Measurements from ENCODE around the gene OGFOD3. TPM values are rescaled to one million over a fixed set of nuclear protein-coding genes. Genes with fewer than 3 reads are reported as not detected.

OGFOD3 gene
- total and polyA plus RNA-seq, 2 experiments from 2014 or later = 25.7 to 30.5 TPM

DNA sequence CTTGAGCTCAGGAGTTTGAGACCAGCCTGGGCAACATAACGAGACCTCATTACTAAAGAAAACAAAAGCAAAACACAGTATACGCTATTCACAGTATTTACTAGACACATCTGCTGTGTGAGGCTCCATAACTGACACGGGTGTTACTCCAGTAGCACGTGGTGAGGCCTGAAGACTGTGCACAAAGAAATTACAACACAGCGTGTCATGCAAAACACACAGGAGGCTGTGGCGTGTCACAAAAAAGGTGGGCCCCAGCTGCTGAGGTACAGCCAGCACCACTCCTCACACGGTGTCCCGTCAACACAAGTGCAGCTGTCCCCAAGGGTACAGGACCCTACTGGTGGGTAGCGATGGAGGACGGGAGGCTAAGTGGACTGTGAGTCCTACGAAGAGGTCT, 29.5 kb upstream of the OGFOD3 start:
- H3K9me3 ChIP-seq (ENCODE audit: low read depth) = no peaks in the 10 kb centered on the region
- no peaks in the 10 kb centered on the region for H3K27me3 ChIP-seq
- H3K79me2 ChIP-seq = peaks cover 16% of the 10 kb centered on the region
- H3K9me2 ChIP-seq (replicated peaks; ENCODE audit: insufficient read depth) = no peaks in the 10 kb centered on the region
- 96% methylated on average over 11 of the region's 11 CpGs for WGBS (ENCODE audit: low lambda C conversion rate, missing lambda C conversion rate)
- no peak overlapping the region for H3K27ac ChIP-seq
- H3K4me3 ChIP-seq = no peak overlapping the region
- H3K36me3 ChIP-seq (replicated peaks; ENCODE audit: insufficient read depth, low read depth) = no peaks in the 10 kb centered on the region
- TF ChIP-seq EZH2 (IDR thresholded peaks at IDR 0.05; ENCODE audit: borderline replicate concordance) (no peak), EZH2phosphoT487 (IDR thresholded peaks at IDR 0.05; ENCODE audit: low read depth, severe bottlenecking, unreplicated experiment) (no peak)
- TF ChIP-seq, protein P1, sequence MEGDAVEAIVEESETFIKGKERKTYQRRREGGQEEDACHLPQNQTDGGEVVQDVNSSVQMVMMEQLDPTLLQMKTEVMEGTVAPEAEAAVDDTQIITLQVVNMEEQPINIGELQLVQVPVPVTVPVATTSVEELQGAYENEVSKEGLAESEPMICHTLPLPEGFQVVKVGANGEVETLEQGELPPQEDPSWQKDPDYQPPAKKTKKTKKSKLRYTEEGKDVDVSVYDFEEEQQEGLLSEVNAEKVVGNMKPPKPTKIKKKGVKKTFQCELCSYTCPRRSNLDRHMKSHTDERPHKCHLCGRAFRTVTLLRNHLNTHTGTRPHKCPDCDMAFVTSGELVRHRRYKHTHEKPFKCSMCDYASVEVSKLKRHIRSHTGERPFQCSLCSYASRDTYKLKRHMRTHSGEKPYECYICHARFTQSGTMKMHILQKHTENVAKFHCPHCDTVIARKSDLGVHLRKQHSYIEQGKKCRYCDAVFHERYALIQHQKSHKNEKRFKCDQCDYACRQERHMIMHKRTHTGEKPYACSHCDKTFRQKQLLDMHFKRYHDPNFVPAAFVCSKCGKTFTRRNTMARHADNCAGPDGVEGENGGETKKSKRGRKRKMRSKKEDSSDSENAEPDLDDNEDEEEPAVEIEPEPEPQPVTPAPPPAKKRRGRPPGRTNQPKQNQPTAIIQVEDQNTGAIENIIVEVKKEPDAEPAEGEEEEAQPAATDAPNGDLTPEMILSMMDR (IDR thresholded peaks at IDR 0.05; ENCODE audit: poor library complexity) = no peak
- no peak overlapping the region for H3K4me2 ChIP-seq
- DNase-seq (ENCODE audit: low spot score) = no peak
- H2AFZ ChIP-seq = no peak overlapping the region
- peaks cover 10% of the 10 kb centered on the region for H3K4me1 ChIP-seq (ENCODE audit: insufficient read depth)
- no peaks in the 10 kb centered on the region for H4K20me1 ChIP-seq (ENCODE audit: insufficient read depth, poor library complexity, severe bottlenecking)

- peaks cover 10% of the 10 kb centered on the region for H3K4me1 ChIP-seq (ENCODE audit: insufficient read depth)
- H4K20me1 ChIP-seq (ENCODE audit: insufficient read depth, poor library complexity, severe bottlenecking) = no peaks in the 10 kb centered on the region
- H3K9me3 ChIP-seq (ENCODE audit: low read depth) = no peaks in the 10 kb centered on the region
- no peaks in the 10 kb centered on the region for H3K9me2 ChIP-seq (replicated peaks; ENCODE audit: insufficient read depth)
- H3K4me2 ChIP-seq = no peak overlapping the region
- H3K36me3 ChIP-seq (replicated peaks; ENCODE audit: insufficient read depth, low read depth) = no peaks in the 10 kb centered on the region
- DNase-seq (ENCODE audit: low spot score) = no peak
- H3K27ac ChIP-seq = no peak overlapping the region
- TF ChIP-seq, protein P1 (IDR thresholded peaks at IDR 0.05; ENCODE audit: poor library complexity) = no peak
- no peak for TF ChIP-seq EZH2 (IDR thresholded peaks at IDR 0.05; ENCODE audit: borderline replicate concordance)
- no peak for TF ChIP-seq EZH2phosphoT487 (IDR thresholded peaks at IDR 0.05; ENCODE audit: low read depth, severe bottlenecking, unreplicated experiment)
- 96% methylated on average over 12 of the region's 12 CpGs for WGBS (ENCODE audit: low lambda C conversion rate, missing lambda C conversion rate)
- no peak overlapping the region for H2AFZ ChIP-seq
- peaks cover 16% of the 10 kb centered on the region for H3K79me2 ChIP-seq
- no peak overlapping the region for H3K4me3 ChIP-seq
- H3K27me3 ChIP-seq = no peaks in the 10 kb centered on the region
Observed at GRCh38 chr17:82446649-82447048, 28.3 kb upstream of the OGFOD3 start.

GRCh38 chr17:82446124-82446523, 27.7 kb upstream of the OGFOD3 start:
- DNase-seq (ENCODE audit: low spot score) = no peak
- no peaks in the 10 kb centered on the region for H3K9me2 ChIP-seq (replicated peaks; ENCODE audit: insufficient read depth)
- H3K9me3 ChIP-seq (ENCODE audit: low read depth) = no peaks in the 10 kb centered on the region
- H3K36me3 ChIP-seq (replicated peaks; ENCODE audit: insufficient read depth, low read depth) = no peaks in the 10 kb centered on the region
- H3K4me2 ChIP-seq = no peak overlapping the region
- H3K27ac ChIP-seq = no peak overlapping the region
- H3K79me2 ChIP-seq = peaks cover 16% of the 10 kb centered on the region
- TF ChIP-seq, protein P1 (IDR thresholded peaks at IDR 0.05; ENCODE audit: poor library complexity) = no peak
- no peak for TF ChIP-seq EZH2phosphoT487 (IDR thresholded peaks at IDR 0.05; ENCODE audit: low read depth, severe bottlenecking, unreplicated experiment)
- no peak for TF ChIP-seq EZH2 (IDR thresholded peaks at IDR 0.05; ENCODE audit: borderline replicate concordance)
- 90% methylated on average over 15 of the region's 15 CpGs for WGBS (ENCODE audit: low lambda C conversion rate, missing lambda C conversion rate)
- H3K4me1 ChIP-seq (ENCODE audit: insufficient read depth) = peaks cover 10% of the 10 kb centered on the region
- no peak overlapping the region for H3K4me3 ChIP-seq
- H4K20me1 ChIP-seq (ENCODE audit: insufficient read depth, poor library complexity, severe bottlenecking) = no peaks in the 10 kb centered on the region
- no peaks in the 10 kb centered on the region for H3K27me3 ChIP-seq
- no peak overlapping the region for H2AFZ ChIP-seq

DNA sequence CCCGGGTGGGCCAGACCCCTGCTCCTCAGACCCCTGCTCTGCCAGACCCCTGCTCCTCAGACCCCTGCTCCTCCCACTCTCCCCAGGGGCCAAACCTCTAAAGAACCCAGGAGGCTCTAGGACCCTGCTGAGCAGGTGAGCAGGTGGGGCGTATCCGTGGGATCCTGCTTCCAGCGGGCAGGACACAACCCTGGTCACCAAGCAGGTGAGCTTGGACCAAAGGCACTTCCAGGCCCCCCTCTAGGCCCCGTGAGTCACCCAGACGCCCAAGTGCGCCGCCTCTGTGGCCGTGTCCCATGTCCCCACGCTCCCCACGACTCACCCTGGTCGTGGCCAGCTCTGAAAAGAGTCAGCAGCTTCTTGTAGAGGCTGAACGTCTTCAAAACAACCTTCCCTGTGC, 27.2 kb upstream of the OGFOD3 start:
- H3K79me2 ChIP-seq = peaks cover 16% of the 10 kb centered on the region
- 93% methylated on average over 13 of the region's 13 CpGs for WGBS (ENCODE audit: low lambda C conversion rate, missing lambda C conversion rate)
- H3K4me1 ChIP-seq (ENCODE audit: insufficient read depth) = peaks cover 10% of the 10 kb centered on the region
- H3K9me3 ChIP-seq (ENCODE audit: low read depth) = no peaks in the 10 kb centered on the region
- H3K27me3 ChIP-seq = no peaks in the 10 kb centered on the region
- no peak overlapping the region for H2AFZ ChIP-seq
- no peaks in the 10 kb centered on the region for H3K9me2 ChIP-seq (replicated peaks; ENCODE audit: insufficient read depth)
- TF ChIP-seq EZH2 (IDR thresholded peaks at IDR 0.05; ENCODE audit: borderline replicate concordance) (no peak), EZH2phosphoT487 (IDR thresholded peaks at IDR 0.05; ENCODE audit: low read depth, severe bottlenecking, unreplicated experiment) (no peak)
- TF ChIP-seq, protein P1 (IDR thresholded peaks at IDR 0.05; ENCODE audit: poor library complexity) = no peak
- H3K27ac ChIP-seq = no peak overlapping the region
- DNase-seq (ENCODE audit: low spot score) = no peak
- H4K20me1 ChIP-seq (ENCODE audit: insufficient read depth, poor library complexity, severe bottlenecking) = no peaks in the 10 kb centered on the region
- no peaks in the 10 kb centered on the region for H3K36me3 ChIP-seq (replicated peaks; ENCODE audit: insufficient read depth, low read depth)
- H3K4me3 ChIP-seq = no peak overlapping the region
- no peak overlapping the region for H3K4me2 ChIP-seq

Measured in hepatocyte (in vitro differentiated cells).